ENCODE results near the gene SRBD1.

The SRBD1 gene

GRCh38 chr2:45344071-45344470 is 267.0 kb downstream of the SRBD1 start:
- Histone ChIP-seq H3K36me3 (ENCODE audit: control insufficient read depth, low read depth, low read length) (no peaks in the 10 kb centered on the region), H3K27me3 (ENCODE audit: control insufficient read depth, insufficient read depth, low read length) (no peaks in the 10 kb centered on the region), H3K27ac (ENCODE audit: low read length) (no peak overlapping the region), H3K9me3 (ENCODE audit: control insufficient read depth, low read depth, low read length) (no peaks in the 10 kb centered on the region), H3K4me3 (ENCODE audit: low read length) (no peak overlapping the region), H3K9ac (ENCODE audit: low read length) (no peak overlapping the region), H3K4me1 (ENCODE audit: control insufficient read depth, low read depth, low read length) (no peaks in the 10 kb centered on the region)

GRCh38 chr2:45343251-45344017 is 267.6 kb downstream of the SRBD1 start:
- no peak overlapping the region for H3K27ac ChIP-seq (ENCODE audit: low read length)
- H3K9ac ChIP-seq (ENCODE audit: low read length): no peak overlapping the region
- no peaks in the 10 kb centered on the region for H3K36me3 ChIP-seq (ENCODE audit: control insufficient read depth, low read depth, low read length)

DNA sequence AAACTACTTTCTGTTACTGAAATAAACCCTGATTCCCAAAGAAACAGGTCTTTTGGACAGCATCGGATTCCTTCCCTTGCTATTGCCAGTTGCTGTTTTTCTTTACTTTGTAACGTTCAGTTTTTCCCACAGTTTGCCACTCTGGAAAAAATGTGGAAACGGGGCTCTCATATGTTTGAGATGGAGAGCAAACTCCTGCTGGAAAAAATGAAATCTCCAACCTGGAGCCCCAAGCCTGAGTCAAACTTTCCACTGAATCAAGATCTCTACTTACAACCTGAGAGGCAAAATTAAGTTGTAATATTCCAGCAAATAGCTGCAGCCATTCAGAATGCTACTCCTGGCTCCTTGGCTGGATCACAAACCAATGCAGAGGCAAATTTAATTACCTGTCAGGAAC is 270.7 kb downstream of the SRBD1 start:
- H3K9ac ChIP-seq (ENCODE audit: low read length): no peak overlapping the region
- no peaks in the 10 kb centered on the region for H3K27me3 ChIP-seq (ENCODE audit: control insufficient read depth, insufficient read depth, low read length)
- H3K9me3 ChIP-seq (ENCODE audit: control insufficient read depth, low read depth, low read length): no peaks in the 10 kb centered on the region
- H3K27ac ChIP-seq (ENCODE audit: low read length): no peak overlapping the region
- H3K4me3 ChIP-seq (ENCODE audit: low read length): no peak overlapping the region
- no peaks in the 10 kb centered on the region for H3K4me1 ChIP-seq (ENCODE audit: control insufficient read depth, low read depth, low read length)
- no peaks in the 10 kb centered on the region for H3K36me3 ChIP-seq (ENCODE audit: control insufficient read depth, low read depth, low read length)

More at GRCh38 chr2:45343251-45344017, 267.6 kb downstream of the SRBD1 start:
- no peak overlapping the region for H3K4me3 ChIP-seq (ENCODE audit: low read length)
- no peaks in the 10 kb centered on the region for H3K4me1 ChIP-seq (ENCODE audit: control insufficient read depth, low read depth, low read length)
- H3K27me3 ChIP-seq (ENCODE audit: control insufficient read depth, insufficient read depth, low read length): no peaks in the 10 kb centered on the region
- no peaks in the 10 kb centered on the region for H3K9me3 ChIP-seq (ENCODE audit: control insufficient read depth, low read depth, low read length)

GRCh38 chr2:45339253-45339652 is 271.8 kb downstream of the SRBD1 start:
- Histone ChIP-seq H3K27me3 (ENCODE audit: control insufficient read depth, insufficient read depth, low read length) (no peaks in the 10 kb centered on the region), H3K4me3 (ENCODE audit: low read length) (no peak overlapping the region), H3K36me3 (ENCODE audit: control insufficient read depth, low read depth, low read length) (no peaks in the 10 kb centered on the region), H3K9me3 (ENCODE audit: control insufficient read depth, low read depth, low read length) (no peaks in the 10 kb centered on the region), H3K4me1 (ENCODE audit: control insufficient read depth, low read depth, low read length) (no peaks in the 10 kb centered on the region), H3K9ac (ENCODE audit: low read length) (no peak overlapping the region), H3K27ac (ENCODE audit: low read length) (no peak overlapping the region)
